GM18861 (cell line): Measurements from ENCODE around the gene KANSL1.

ENCODE experiments used
- ATAC-seq: cut with Tn5 transposase; IDR thresholded peaks from one replicate; pipeline ENCODE4 v1.9.1; 2021; ENCODE audit not compliant: unreplicated experiment

The KANSL1 gene

DNA sequence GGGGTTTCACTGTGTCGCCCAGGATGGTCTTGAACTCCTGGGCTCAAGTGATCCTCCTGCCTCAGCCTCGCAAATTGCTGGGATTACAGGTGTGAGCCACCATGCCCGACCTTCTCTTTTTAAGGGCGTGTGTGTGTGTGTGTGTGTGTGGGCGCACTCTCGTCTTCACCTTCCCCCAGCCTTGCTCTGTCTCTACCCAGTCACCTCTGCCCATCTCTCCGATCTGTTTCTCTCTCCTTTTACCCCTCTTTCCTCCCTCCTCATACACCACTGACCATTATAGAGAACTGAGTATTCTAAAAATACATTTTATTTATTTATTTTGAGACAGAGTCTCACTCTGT lies 190.3 kb downstream of the KANSL1 start:
- no peak for ATAC-seq

DNA sequence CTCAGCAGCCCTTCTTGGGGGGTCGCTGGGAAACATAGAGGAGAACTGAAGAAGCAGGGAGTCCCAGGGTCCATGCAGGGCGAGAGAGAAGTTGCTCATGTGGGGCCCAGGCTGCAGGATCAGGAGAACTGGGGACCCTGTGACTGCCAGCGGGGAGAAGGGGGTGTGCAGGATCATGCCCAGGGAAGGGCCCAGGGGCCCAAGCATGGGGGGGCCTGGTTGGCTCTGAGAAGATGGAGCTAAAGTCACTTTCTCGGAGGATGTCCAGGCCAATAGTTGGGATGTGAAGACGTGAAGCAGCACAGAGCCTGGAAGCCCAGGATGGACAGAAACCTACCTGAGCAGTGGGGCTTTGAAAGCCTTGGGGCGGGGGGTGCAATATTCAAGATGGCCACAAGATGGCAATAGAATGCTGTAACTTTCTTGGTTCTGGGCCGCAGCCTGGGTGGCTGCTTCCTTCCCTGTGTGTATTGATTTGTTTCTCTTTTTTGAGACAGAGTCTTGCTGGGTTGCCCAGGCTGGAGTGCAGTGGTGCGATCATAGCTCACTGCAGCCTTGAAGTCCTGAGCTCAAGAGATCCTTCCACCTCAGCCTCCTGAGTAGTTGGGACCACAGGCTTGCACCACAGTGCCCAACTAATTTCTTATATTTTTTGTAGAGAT lies 190.8 kb downstream of the KANSL1 start:
- ATAC-seq: no peak

DNA sequence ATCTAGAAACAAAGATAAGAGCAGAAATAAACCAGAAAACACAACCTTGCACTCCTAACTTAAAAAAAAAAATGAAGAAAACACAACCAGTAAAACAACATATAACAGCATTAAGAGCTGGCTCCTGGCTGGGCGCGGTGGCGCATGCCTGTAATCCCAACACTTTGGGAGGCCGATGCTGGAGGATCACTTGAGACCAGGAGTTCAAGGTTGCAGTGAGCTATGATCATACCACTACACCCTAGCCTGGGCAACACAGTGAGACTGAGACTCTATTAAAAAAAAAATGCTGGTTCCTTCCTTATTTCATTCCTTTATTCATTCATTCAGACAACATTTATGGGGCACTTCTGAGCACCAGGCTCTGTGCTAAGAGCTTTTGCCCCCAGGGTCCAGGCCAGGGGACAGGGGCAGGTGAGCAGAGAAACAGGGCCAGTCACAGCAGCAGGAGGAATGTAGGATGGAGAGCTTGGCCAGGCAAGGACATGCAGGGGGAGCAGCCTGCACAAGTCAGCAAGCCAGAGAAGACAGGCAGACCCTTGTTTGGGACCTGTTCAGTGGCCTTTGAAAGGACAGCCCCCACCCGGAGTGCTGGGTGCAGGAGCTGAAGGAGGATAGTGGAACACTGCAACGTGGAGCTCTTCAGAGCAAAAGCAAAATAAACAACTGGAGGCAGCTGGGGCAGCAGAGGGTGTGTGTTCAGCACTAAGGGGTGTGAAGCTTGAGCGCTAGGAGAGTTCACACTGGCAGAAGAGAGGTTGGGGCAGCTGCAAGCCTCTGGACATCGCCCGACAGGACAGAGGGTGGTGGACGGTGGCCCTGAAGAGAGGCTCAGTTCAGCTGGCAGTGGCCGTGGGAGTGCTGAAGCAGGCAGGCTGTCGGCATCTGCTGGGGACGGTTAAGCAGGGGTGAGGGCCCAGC lies 191.6 kb downstream of the KANSL1 start:
- ATAC-seq: no peak

DNA sequence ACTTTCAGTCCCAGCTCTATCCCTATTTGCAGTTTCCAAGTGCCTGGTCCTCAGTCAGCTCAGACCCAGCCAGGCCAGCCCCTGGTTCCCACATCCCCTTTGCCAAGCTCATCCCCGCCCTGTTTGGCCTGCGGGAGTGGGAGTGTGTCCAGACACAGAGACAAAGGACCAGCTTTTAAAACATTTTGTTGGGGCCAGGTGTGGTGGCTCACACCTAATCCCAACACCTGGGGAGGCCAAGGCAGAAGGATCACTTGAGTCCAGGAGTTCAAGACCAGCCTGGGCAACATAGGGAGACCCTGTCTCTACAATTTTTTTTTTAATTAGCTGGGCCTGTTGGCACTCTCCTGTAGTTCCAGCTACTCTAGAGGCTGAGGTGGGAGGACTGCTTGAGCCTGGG lies 192.5 kb downstream of the KANSL1 start:
- ATAC-seq: no peak

DNA sequence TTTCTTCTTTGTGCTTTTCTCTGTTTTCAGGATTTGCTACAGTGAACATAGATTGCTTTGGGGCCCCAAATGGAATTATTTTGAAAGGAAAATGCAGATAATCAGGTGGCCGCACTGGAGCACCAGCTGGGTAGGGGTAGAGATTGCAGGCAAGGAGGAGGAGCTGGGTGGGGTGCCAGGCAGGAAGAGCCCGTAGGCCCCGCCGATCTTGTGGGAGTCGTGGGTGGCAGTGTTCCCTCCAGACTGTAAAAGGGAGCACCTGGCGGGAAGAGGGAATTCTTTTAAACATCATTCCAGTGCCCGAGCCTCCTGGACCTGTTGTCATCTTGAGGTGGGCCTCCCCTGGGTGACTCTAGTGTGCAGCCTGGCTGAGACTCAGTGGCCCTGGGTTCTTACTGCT lies 192.9 kb downstream of the KANSL1 start:
- no peak for ATAC-seq

DNA sequence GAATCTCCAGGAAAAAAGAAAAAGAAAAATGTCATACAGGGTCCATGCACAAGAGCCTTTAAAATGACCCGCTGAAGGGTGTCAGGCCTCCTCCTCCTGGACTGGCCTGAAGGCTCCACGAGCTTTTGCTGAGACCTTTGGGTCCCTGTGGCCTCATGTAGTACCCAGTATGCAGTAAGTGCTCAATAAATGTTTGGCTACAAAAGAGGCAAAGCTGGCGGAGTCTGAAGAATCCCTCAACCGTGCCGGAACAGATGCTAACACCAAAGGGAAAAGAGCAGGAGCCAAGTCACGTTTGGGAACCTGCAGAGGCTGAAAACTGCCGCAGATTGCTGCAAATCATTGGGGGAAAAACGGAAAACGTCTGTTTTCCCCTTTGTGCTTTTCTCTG lies 193.3 kb downstream of the KANSL1 start:
- no peak for ATAC-seq

DNA sequence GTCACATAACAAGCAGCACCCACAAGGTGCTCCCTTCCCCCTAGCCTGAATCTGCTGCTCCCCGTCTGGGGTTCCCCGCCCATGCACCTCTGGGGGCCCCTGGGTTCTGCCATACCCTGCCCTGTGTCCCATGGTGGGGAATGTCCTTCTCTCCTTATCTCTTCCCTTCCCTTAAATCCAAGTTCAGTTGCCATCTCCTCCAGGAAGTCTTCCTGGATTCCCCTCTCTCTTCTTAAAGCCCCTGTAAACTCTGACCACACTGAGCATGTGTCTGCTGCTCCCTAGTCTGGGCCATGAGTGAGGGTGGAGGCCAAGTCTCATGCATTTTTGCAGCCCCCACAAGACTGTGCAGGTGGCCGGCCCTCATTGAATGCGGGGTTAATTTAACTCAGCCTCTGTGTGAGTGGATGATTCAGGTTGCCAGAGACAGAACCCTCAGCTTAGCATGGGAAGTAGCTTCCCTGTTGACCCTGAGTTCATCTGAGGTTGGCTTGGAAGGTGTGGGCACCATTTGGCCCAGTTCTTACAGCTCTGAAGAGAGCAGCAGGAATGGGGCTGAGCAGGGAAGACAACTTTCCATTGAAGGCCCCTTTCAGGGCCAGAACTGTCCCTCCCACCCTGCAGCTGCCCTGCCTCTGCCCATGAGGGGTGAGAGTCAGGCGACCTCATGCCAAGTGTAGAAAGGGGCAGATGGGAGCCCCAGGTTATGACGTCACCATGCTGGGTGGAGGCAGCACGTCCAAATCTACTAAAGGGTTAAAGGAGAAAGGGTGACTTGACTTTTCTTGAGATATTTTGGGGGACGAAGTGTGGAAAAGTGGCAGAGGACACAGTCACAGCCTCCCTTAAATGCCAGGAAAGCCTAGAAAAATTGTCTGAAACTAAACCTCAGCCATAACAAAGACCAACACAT lies 194.0 kb downstream of the KANSL1 start, which contains the start of gene STH:
STH (plus strand) TSS at position 264 of the 913 bp plus-strand sequence; CDS start at position 294, 30 bp downstream.
- no peak for ATAC-seq

DNA sequence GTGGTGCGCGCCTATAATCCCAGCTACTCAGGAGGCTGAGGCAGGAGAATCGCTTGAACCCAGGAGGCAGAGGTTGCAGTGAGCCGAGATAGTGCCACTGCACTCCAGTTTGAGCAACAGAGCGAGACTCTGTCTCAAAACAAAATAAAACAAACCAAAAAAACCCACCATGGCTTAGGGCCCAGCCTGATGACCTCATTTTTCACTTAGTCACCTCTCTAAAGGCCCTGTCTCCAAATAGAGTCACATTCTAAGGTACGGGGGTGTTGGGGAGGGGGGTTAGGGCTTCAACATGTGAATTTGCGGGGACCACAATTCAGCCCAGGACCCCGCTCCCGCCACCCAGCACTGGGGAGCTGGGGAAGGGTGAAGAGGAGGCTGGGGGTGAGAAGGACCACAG lies 195.6 kb downstream of the KANSL1 start:
- no peak for ATAC-seq

DNA sequence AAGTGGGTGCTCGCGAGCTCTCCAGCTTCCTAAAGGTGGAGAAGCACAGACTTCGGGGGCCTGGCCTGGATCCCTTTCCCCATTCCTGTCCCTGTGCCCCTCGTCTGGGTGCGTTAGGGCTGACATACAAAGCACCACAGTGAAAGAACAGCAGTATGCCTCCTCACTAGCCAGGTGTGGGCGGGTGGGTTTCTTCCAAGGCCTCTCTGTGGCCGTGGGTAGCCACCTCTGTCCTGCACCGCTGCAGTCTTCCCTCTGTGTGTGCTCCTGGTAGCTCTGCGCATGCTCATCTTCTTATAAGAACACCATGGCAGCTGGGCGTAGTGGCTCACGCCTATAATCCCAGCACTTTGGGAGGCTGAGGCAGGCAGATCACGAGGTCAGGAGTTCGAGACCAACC lies 196.1 kb downstream of the KANSL1 start:
- ATAC-seq: no peak

DNA sequence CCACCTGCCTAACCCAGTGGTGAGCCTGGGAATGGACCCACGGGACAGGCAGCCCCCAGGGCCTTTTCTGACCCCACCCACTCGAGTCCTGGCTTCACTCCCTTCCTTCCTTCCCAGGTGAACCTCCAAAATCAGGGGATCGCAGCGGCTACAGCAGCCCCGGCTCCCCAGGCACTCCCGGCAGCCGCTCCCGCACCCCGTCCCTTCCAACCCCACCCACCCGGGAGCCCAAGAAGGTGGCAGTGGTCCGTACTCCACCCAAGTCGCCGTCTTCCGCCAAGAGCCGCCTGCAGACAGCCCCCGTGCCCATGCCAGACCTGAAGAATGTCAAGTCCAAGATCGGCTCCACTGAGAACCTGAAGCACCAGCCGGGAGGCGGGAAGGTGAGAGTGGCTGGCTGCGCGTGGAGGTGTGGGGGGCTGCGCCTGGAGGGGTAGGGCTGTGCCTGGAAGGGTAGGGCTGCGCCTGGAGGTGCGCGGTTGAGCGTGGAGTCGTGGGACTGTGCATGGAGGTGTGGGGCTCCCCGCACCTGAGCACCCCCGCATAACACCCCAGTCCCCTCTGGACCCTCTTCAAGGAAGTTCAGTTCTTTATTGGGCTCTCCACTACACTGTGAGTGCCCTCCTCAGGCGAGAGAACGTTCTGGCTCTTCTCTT lies 196.8 kb downstream of the KANSL1 start:
- ATAC-seq: no peak

DNA sequence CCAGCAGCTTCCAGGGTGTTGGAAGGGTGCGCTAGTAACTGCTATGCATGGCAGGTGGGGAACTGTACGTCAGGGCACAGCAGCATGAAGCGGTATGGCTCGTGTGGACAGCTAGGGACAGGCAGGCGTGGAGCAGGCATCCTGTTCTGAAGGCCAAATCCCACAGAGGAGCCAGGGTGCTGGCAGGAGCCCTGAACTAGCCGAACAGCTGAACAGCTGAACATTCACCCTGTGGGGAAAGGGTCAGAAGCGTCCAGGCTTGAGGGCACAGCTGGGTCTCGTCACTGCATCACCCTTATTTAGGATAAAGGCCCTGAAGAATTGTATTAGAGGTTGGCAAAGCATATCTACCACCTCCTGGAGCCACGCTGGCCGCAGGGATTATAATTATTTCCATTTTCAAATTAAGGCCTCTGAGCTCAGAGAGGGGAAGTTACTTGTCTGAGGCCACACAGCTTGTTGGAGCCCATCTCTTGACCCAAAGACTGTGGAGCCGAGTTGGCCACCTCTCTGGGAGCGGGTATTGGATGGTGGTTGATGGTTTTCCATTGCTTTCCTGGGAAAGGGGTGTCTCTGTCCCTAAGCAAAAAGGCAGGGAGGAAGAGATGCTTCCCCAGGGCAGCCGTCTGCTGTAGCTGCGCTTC lies 197.5 kb downstream of the KANSL1 start:
- no peak for ATAC-seq

DNA sequence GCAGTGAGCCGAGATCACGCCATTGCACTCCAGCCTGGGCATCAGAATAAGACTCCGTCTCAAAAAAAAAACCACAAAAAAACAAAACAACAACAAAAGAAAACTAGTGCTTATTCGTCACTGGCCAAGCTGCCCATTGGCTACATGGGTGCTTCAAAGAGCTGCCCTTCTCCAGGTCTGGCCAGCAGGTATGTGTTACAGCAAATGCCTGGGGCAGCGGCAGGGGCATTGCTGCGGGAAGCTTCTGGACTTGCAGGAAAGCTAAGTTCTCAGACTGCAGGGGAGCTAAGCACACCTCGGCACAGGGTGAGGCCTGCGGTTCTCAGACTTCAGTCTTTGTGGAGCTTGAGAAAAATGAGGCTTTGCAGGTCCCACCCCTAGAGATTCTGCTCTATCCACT lies 198.2 kb downstream of the KANSL1 start:
- ATAC-seq: no peak

DNA sequence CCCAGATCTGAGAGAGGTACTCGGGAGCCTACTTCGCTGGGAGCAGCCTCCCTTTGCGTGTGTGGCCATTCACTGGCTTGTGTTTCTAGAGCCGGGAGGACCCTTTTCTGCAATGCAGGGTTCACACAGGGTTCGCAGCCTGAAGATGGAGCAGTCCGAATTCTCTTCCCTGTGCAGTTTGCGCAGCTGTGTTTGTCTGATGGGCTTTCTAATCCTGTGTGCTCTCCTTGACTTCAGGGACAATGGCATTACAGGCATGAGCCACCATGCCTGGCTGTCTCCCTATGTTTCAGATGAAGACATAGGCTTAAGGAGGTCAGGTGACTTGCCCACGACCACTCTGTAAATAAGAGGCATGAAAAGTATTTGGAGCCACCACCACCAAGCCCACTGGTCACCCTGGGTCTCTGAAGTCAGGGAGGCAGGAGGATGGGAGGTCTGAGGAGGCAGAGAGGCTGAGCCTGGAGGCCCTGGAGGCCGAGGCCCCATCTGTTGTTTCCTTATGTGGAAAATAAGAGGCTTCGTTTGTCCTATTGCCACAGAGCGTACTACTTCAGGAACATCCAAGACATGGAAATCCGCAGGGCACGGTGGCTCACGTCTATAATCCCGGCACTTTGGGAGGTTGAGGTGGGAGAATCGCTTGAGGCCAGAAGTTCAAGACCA lies 199.1 kb downstream of the KANSL1 start:
- ATAC-seq: no peak

DNA sequence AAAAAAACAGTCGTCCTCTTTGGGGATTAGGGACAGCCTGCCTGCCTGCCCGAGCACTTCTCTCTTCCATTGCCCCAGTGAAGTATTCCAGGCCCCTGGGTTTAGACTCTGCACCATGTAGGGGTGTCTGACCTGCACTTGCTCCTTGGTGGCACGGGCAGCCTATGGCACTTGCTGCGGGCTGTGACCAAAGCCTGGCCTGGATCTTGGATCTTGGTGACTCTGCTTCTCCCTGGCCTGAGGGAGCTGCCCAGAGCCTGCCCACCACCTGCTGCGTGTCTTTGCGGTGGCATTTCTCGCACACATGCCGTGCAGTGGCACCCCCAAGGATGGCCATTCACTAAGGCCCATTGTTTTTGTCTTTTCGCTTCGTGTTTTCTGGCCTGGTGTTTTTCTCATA lies 200.3 kb downstream of the KANSL1 start:
- ATAC-seq: no peak

DNA sequence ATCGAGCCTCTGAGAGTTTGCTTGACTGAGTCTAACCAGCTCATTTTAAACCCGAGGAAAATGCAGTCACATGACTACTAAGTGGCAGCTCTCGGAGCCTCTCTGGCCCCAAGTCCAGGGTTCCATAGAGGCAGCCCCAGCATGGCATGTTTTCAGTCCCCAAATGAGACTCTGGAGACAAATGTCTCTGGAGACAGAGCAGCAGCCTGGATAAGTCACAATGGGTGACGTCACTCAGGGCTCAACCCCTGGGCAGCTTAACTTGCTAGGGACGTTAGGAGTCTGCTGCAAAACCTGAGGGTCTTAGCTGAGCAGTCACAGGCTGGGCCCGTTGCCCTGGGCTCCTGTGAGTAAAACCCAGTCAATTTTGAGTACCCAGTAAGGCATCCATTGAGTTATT lies 201.1 kb downstream of the KANSL1 start:
- no peak for ATAC-seq

DNA sequence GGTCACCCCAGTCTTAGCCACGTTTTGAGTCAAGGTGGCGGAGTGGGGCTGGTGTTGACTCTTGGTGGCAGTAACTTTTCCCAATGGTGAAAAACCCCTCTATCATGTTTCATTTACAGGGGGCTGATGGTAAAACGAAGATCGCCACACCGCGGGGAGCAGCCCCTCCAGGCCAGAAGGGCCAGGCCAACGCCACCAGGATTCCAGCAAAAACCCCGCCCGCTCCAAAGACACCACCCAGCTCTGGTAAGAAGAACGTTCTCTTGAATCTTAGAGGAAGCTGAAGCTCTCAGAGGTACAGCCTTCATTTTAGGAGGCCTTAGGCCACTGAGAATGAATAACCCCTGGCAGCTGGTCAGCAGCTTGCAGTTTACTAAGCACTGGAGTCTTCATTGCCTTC lies 201.9 kb downstream of the KANSL1 start:
- no peak for ATAC-seq

DNA sequence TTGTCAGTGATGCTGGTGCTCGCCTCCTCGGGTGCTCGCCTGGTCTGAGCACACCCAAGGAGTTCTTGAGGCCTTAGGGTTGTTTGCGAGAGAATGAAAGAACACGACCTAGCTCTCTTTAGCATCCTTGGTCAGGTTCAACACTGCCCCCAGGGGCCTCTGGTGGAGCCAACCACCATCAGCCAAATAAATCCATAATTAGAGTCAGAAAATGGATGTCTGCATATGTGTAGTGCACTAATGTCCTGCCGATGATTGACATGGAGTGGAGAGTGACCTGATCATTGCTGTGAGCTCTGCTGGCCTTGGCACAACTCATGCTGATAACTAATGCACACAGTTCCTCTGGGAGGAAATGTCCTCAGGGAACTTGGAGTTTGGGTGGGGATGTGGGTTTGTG lies 202.3 kb downstream of the KANSL1 start:
- ATAC-seq: no peak

DNA sequence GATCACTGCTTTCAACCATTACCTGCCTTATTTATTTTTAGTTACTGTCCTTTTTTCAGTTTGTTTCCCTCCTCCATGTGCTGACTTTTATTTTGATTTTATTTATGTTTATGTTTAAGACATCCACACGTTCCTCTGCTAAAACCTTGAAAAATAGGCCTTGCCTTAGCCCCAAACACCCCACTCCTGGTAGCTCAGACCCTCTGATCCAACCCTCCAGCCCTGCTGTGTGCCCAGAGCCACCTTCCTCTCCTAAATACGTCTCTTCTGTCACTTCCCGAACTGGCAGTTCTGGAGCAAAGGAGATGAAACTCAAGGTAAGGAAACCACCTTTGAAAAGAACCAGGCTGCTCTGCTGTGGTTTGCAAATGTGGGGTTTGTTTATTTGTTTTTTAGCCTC lies 203.5 kb downstream of the KANSL1 start:
- no peak for ATAC-seq

DNA sequence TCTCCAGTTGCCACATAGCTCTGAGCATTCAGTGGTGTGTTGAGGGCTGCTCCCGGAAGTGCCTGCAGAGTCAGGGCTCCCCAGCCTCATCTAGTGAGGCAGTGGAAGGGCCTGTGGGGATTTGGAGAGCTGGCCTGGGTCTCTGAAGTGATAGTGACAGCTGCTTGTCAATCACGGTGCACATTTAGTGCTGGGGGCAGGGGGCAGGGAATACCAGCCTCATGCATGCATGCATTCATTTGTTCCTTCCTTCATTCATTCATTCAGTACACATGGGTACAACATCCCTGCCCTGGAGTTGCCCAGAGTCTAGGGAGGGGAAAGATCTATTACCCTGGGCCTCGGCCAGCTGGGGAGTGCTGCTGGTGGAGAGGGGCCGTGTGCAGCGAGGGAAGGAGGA lies 205.5 kb downstream of the KANSL1 start:
- no peak for ATAC-seq

DNA sequence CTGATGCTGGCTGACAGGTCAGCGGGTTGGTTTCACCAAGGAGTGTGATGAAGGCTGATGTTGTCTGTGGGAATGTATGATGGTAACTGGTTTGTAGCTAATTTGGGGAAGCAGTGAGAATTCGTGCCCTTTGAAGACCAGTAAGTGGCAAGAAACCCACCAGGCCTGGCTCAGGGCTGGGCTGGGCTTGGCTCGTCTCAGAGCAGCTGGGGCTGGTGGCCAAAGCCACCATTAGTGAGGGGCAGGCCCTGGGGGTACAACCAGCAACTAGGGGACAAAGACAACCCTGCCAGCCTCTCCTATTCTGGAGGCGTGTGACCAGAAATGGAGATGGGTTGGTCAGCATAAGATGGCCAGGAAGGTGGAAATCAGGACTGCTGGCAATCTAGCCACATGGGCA lies 207.2 kb downstream of the KANSL1 start:
- no peak for ATAC-seq
